Keratinocyte (primary cell): Measurements from ENCODE around the gene HSPE1. TPM values are rescaled to one million over a fixed set of nuclear protein-coding genes. Genes with fewer than 3 reads are reported as not detected.
A peak's percentile ranks its signal among the peaks of the same experiment; 100 is the strongest.

ENCODE experiments used
- DNase-seq: peaks from one replicate; pipeline ENCODE4 v3.0.0-alpha.2; 2011; ENCODE audit warnings: low read depth, missing footprints, low spot score
- FAIRE-seq: peaks from 2 replicates; lab custom pipeline; 2011; peaks lifted over from hg19 to GRCh38; lab: Jason Lieb, UNC
- H2AFZ ChIP-seq: 2 replicates; pipeline ENCODE4 v1.6.0; 2012; ENCODE audit warnings: low read length, control low read depth, inconsistent platforms; ENCODE audit not compliant: control insufficient read depth
- H3K27ac ChIP-seq: 2 replicates; pipeline ENCODE4 v1.5.1; 2011; ENCODE audit warnings: low read length; ENCODE audit not compliant: control insufficient read depth, insufficient read depth
- H3K27me3 ChIP-seq: 3 replicates; pipeline ENCODE4 v1.6.0; 2011; ENCODE audit warnings: low read length; ENCODE audit not compliant: control insufficient read depth, insufficient read depth; ENCODE audit errors: extremely low read depth
- H3K36me3 ChIP-seq, 2 experiments: 2 replicates in 1 of 2; 3 replicates in 1 of 2; pipeline ENCODE4 v1.5.1; 2011; ENCODE audit warnings: low read length in 2 of 2, mild to moderate bottlenecking in 1 of 2; ENCODE audit not compliant: control insufficient read depth in 2 of 2, insufficient read depth in 2 of 2; ENCODE audit errors: extremely low read depth in 1 of 2
- H3K4me1 ChIP-seq: 3 replicates; pipeline ENCODE4 v1.5.1; 2011; ENCODE audit warnings: low read length; ENCODE audit not compliant: control insufficient read depth, insufficient read depth; ENCODE audit errors: extremely low read depth
- H3K4me2 ChIP-seq: 3 replicates; pipeline ENCODE4 v1.6.0; 2011; ENCODE audit warnings: low read depth, low read length; ENCODE audit not compliant: control insufficient read depth, insufficient read depth; ENCODE audit errors: extremely low read depth
- H3K4me3 ChIP-seq, 3 experiments: fragments of 200-600 bp in 1 of 3; sonication (generic) in 1 of 3; 2 replicates in 2 of 3; 3 replicates in 1 of 3; pipeline ENCODE4 v1.5.1; 2011 to 2016; ENCODE audit warnings: low read length in 3 of 3, mild to moderate bottlenecking in 3 of 3, control low read depth in 2 of 3, inconsistent platforms in 1 of 3, low read depth in 1 of 3, mixed read lengths in 1 of 3, mixed run types in 1 of 3, moderate library complexity in 1 of 3; ENCODE audit not compliant: control insufficient read depth in 2 of 3, insufficient read depth in 2 of 3; ENCODE audit errors: extremely low read depth in 1 of 3
- H3K79me2 ChIP-seq: 2 replicates; pipeline ENCODE4 v1.6.0; 2012; ENCODE audit warnings: low read length; ENCODE audit not compliant: control insufficient read depth, insufficient read depth
- H3K9ac ChIP-seq: 3 replicates; pipeline ENCODE4 v1.6.0; 2011; ENCODE audit warnings: low read length; ENCODE audit not compliant: control insufficient read depth, insufficient read depth; ENCODE audit errors: extremely low read depth
- H3K9me1 ChIP-seq: 3 replicates; pipeline ENCODE4 v1.6.0; 2011; ENCODE audit warnings: low read length; ENCODE audit not compliant: control insufficient read depth, insufficient read depth; ENCODE audit errors: extremely low read depth
- H3K9me3 ChIP-seq: 2 replicates; pipeline ENCODE4 v1.5.1; 2012; ENCODE audit warnings: low read depth, low read length; ENCODE audit not compliant: control insufficient read depth
- H4K20me1 ChIP-seq: 3 replicates; pipeline ENCODE4 v1.6.0; 2011; ENCODE audit warnings: low read length; ENCODE audit not compliant: control insufficient read depth, insufficient read depth; ENCODE audit errors: extremely low read depth
- CTCF ChIP-seq, 3 experiments: IDR thresholded peaks in 1 of 3; conservative IDR thresholded peaks in 1 of 3; optimal IDR thresholded peaks in 1 of 3; 2 replicates in 2 of 3; 3 replicates in 1 of 3; pipeline versions ENCODE3 to v1.5.1; 2011; ENCODE audit warnings: low read length in 3 of 3, mild to moderate bottlenecking in 3 of 3, moderate library complexity in 2 of 3, control low read depth in 1 of 3, inconsistent platforms in 1 of 3; ENCODE audit not compliant: insufficient read depth in 2 of 3; ENCODE audit errors: extremely low read depth in 1 of 3
- EZH2 ChIP-seq: IDR thresholded peaks from one replicate; pipeline ENCODE4 v1.6.1; 2012; ENCODE audit warnings: inconsistent platforms, mild to moderate bottlenecking, low read length, moderate library complexity
- dilution Hi-C: fragments of 300-500 bp; cut with MboI; formaldehyde crosslinking; loops from one replicate; pipeline ENCODE4 v1.7.0; 2020; ENCODE audit warnings: low sequenced_read_pairs; ENCODE audit not compliant: extremely low pct_ligation_motif_present
- polyA plus RNA-seq, 5 experiments: library from polyadenylated mRNA; depleted of rRNA in 3 of 5; stranded (reverse) in 3 of 5; stranded (forward) in 1 of 5; unstranded in 1 of 5; fragments of >200 nt; gene quantifications; 1 replicate in 1 of 5; 2 replicates in 3 of 5; 3 replicates in 1 of 5; pipeline versions ENCODE4 v1.2.1 to v1.2.3, GENCODE V29; 2011 to 2012; ENCODE audit warnings: missing spikeins in 2 of 5, low read depth in 1 of 5, low replicate concordance in 1 of 5

The HSPE1 gene
- polyA plus RNA-seq, 1 donor (not counting 4 experiments of a cell fraction or from before 2014, with no cell fraction given), result 277 TPM

GRCh38 chr2:197455428-197455827 lies 44.8 kb upstream of the HSPE1 start:
- peaks cover 6% of the 10 kb centered on the region for H4K20me1 ChIP-seq
- H3K27ac ChIP-seq, result no peak overlapping the region
- H3K9me1 ChIP-seq, result no peaks in the 10 kb centered on the region
- no peaks in the 10 kb centered on the region for H3K27me3 ChIP-seq
- no peak for FAIRE-seq
- peak overlapping the region in 1 of 3 experiments; percentile 78 for H3K4me3 ChIP-seq
- no peaks in the 10 kb centered on the region for H3K9me3 ChIP-seq
- no peak for DNase-seq
- dilution Hi-C loops, result no loop called here
- H3K4me2 ChIP-seq, result peak overlapping the region; percentile 79
- peaks cover 9% of the 10 kb centered on the region for H3K4me1 ChIP-seq
- H2AFZ ChIP-seq, result no peak overlapping the region
- H3K9ac ChIP-seq, result no peak overlapping the region
- H3K79me2 ChIP-seq, result peaks cover 66% of the 10 kb centered on the region
- peaks cover 1 to 10% of the 10 kb centered on the region in 2 experiments for H3K36me3 ChIP-seq
- TF ChIP-seq CTCF (optimal IDR thresholded peaks at IDR 0.05 in 1 of 3, IDR thresholded peaks at IDR 0.05 in 1 of 3, conservative IDR thresholded peaks at IDR 0.05 in 1 of 3; ENCODE audit: extremely low read depth in 1 of 3, insufficient read depth in 2 of 3, low read length in 3 of 3) (no peak), EZH2 (no peak)

- no peak overlapping the region for H3K27ac ChIP-seq
- no peak overlapping the region for H3K4me2 ChIP-seq
- H3K79me2 ChIP-seq, result peaks cover 64% of the 10 kb centered on the region
- H3K4me3 ChIP-seq, result no peak overlapping the region
- peaks cover 8 to 12% of the 10 kb centered on the region in 2 experiments for H3K36me3 ChIP-seq
- no peaks in the 10 kb centered on the region for H3K9me1 ChIP-seq
- H3K9ac ChIP-seq, result no peak overlapping the region
- H3K4me1 ChIP-seq, result no peaks in the 10 kb centered on the region
- TF ChIP-seq CTCF (optimal IDR thresholded peaks at IDR 0.05 in 1 of 3, IDR thresholded peaks at IDR 0.05 in 1 of 3, conservative IDR thresholded peaks at IDR 0.05 in 1 of 3; ENCODE audit: extremely low read depth in 1 of 3, insufficient read depth in 2 of 3, low read length in 3 of 3) (no peak), EZH2 (no peak)
- FAIRE-seq (no peak), DNase-seq (no peak)
- H3K9me3 ChIP-seq, result no peaks in the 10 kb centered on the region
- peaks cover 2% of the 10 kb centered on the region for H4K20me1 ChIP-seq
- H2AFZ ChIP-seq, result no peak overlapping the region
- dilution Hi-C loops, result no loop called here
- no peaks in the 10 kb centered on the region for H3K27me3 ChIP-seq
Measured at GRCh38 chr2:197460649-197461048, 39.5 kb upstream of the HSPE1 start.
